Panc1 (cell line): ENCODE measurements around the gene SH3D19. TPM values are rescaled to one million over a fixed set of nuclear protein-coding genes. Genes with fewer than 3 reads are reported as not detected.
"Not testable (repeated sequence)": the region's sequence is repeated elsewhere in the genome, so short reads cannot be mapped to it uniquely, and the experiment has no call there.

Source experiments
- ATAC-seq: fragments of 200-7000 bp; cut with Tn5 transposase; 2 replicates; pipeline ENCODE4 v1.9.1; 2020; ENCODE audit warnings: mild to moderate bottlenecking, moderate library complexity
- BruUV-seq: library from RNA; stranded (reverse); fragments of 400-500 nt; replicated peaks from 2 replicates; lab custom pipeline; 2021; lab: Mats Ljungman, UMichigan
- CTCF ChIA-PET: fragments of 300-600 bp; sonication (Branson Sonifier 250); formaldehyde crosslinking; loops from one replicate; lab custom pipeline; 2022; ENCODE audit warnings: antibody characterized with exemption; lab: Charles Lee
- POLR2A ChIA-PET: fragments of 300-600 bp; sonication (Branson Sonifier 250); formaldehyde crosslinking; loops from one replicate; lab custom pipeline; 2022; ENCODE audit warnings: antibody characterized with exemption; lab: Charles Lee
- DNase-seq: peaks from one replicate; pipeline ENCODE4 v3.0.0-alpha.2; 2010; ENCODE audit warnings: low read depth, low spot score
- H3K27ac ChIP-seq: 2 replicates; pipeline ENCODE4 v1.5.1; 2011; ENCODE audit warnings: mild to moderate bottlenecking, low read length, inconsistent platforms
- H3K27me3 ChIP-seq: fragments of 200-500 bp; sonication (Bioruptor generic); 2 replicates; pipeline ENCODE4 v1.6.0; 2014; ENCODE audit warnings: low read length, inconsistent platforms; ENCODE audit not compliant: control insufficient read depth, insufficient read depth
- H3K36me3 ChIP-seq: fragments of 200-500 bp; sonication (Bioruptor generic); 2 replicates; pipeline ENCODE4 v1.5.1; 2014; ENCODE audit warnings: inconsistent platforms, mild to moderate bottlenecking, low read length, moderate library complexity; ENCODE audit not compliant: control insufficient read depth, insufficient read depth
- H3K4me1 ChIP-seq: 2 replicates; pipeline ENCODE4 v1.5.1; 2011; ENCODE audit warnings: inconsistent platforms, mild to moderate bottlenecking, low read length, moderate library complexity; ENCODE audit not compliant: control insufficient read depth, insufficient read depth
- H3K4me3 ChIP-seq, 2 experiments: 2 replicates each; pipeline ENCODE4 v1.5.1; 2011 to 2012; ENCODE audit warnings: low read depth in 2 of 2, low read length in 2 of 2, mild to moderate bottlenecking in 2 of 2, inconsistent platforms in 1 of 2, moderate library complexity in 1 of 2
- H3K9me3 ChIP-seq: fragments of 200-500 bp; sonication (Bioruptor generic); 2 replicates; pipeline ENCODE4 v1.5.1; 2014; ENCODE audit warnings: low read depth, mild to moderate bottlenecking, inconsistent platforms, low read length, moderate library complexity; ENCODE audit not compliant: control insufficient read depth, insufficient read depth
- POLR2AphosphoS5 ChIP-seq: IDR thresholded peaks from 2 replicates; pipeline ENCODE4 v1.6.1; 2012; ENCODE audit warnings: mild to moderate bottlenecking, low read depth, low read length, moderate library complexity
- REST ChIP-seq, 2 experiments: IDR thresholded peaks; 2 replicates each; pipeline ENCODE4 v1.6.1; 2011 to 2012; ENCODE audit warnings: low read depth in 2 of 2, control low read depth in 1 of 2, low read length in 1 of 2, mild to moderate bottlenecking in 1 of 2, moderate library complexity in 1 of 2; ENCODE audit not compliant: insufficient read depth in 1 of 2
- SIN3A ChIP-seq: IDR thresholded peaks from 2 replicates; pipeline ENCODE4 v1.6.1; 2012; ENCODE audit warnings: low read depth, mild to moderate bottlenecking, low read length, moderate library complexity, borderline replicate concordance; ENCODE audit not compliant: insufficient read depth
- TCF7L2 ChIP-seq: IDR thresholded peaks from 2 replicates; pipeline ENCODE4 v1.6.1; 2011; ENCODE audit warnings: mild to moderate bottlenecking, low read depth, low read length, inconsistent platforms
- in situ Hi-C: cut with HindIII; loops from 2 replicates; pipeline ENCODE4 v1.10.0; 2016; ENCODE audit warnings: low sequenced_read_pairs, low pct_unique_long_range_greater_than_20kb
- intact Hi-C: fragments of 100-400 bp; cut with micrococcal nuclease; formaldehyde crosslinking; loops from one replicate; pipeline ENCODE4 v1.10.0; 2022; ENCODE audit not compliant: unreplicated experiment
- total RNA-seq: library from RNA; stranded (reverse); gene quantifications from one replicate; pipeline ENCODE4 v1.2.1, GENCODE V29; 2021; ENCODE audit not compliant: unreplicated experiment
- TF ChIP-seq, protein P1 (sequence below): fragments of 450-650 bp; IDR thresholded peaks from 2 replicates; pipeline ENCODE4 v1.5.1; 2017; ENCODE audit warnings: mild to moderate bottlenecking

The SH3D19 gene
- total RNA-seq, 1 experiment from 2014 or later: 19.8 TPM

DNA sequence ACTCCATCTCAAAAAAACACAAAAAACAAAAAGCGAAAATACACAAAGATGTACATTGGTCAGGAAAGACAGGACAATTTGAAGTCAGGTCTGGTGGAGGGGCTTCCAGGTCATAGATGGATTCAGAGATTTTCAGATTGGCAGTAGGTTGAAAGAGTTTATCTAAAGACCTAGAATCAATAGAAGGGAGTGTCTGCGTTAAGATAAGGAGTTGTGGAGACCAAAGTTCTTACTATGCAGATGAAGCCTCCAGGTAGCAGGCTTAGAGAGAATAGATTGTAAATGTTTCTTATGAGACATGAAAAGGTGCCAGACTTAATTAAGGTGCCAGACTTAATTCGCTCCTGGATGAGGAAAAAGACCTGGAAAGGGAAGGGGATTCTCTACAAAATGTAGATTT lies 232.9 kb downstream of the SH3D19 start:
- H3K9me3 ChIP-seq: no peaks in the 10 kb centered on the region
- CTCF ChIA-PET: no interaction called here
- no TSS peak for BruUV-seq
- H3K27me3 ChIP-seq: no peaks in the 10 kb centered on the region
- H3K27ac ChIP-seq: no peak overlapping the region
- in situ Hi-C loops: no loop called here
- no peak overlapping the region for H3K4me3 ChIP-seq
- H3K36me3 ChIP-seq: no peaks in the 10 kb centered on the region
- no peaks in the 10 kb centered on the region for H3K4me1 ChIP-seq
- TF ChIP-seq TCF7L2: no peak
- ATAC-seq: no peak
- POLR2A ChIA-PET: no interaction called here
- intact Hi-C loops: no loop called here
- DNase-seq: no peak

DNA sequence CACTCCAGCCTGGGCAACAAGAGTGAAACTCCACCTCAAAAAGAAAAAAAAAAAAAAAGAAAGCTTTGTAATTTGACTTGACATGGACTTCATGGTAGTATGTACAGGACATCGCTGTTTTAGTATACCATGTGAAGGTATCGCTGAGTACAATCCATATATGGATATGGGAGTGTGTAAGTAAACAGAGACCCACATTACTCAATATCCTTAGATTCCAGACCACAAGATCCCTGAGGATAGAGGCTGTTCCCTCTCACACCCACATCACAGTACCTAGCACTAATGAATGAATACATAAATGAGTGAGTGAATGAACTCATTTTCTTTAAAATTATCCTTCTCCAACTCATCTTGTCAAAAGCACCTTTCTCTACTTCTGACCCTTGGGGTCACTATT lies 234.4 kb downstream of the SH3D19 start:
- ChIA-PET POLR2A (no interaction called here), CTCF (no interaction called here)
- BruUV-seq: no TSS peak
- H3K4me3 ChIP-seq: no peak overlapping the region
- in situ Hi-C loops (no loop called here), intact Hi-C loops (no loop called here)
- H3K36me3 ChIP-seq: no peaks in the 10 kb centered on the region
- H3K4me1 ChIP-seq: no peaks in the 10 kb centered on the region
- TF ChIP-seq REST (IDR thresholded peaks at IDR 0.05; ENCODE audit: insufficient read depth in 1 of 2, low read depth in 2 of 2, low read length in 1 of 2) (no peak), POLR2AphosphoS5 (no peak), SIN3A (no peak)
- no peaks in the 10 kb centered on the region for H3K9me3 ChIP-seq
- no peaks in the 10 kb centered on the region for H3K27me3 ChIP-seq
- DNase-seq (no peak), ATAC-seq (no peak)
- no peak overlapping the region for H3K27ac ChIP-seq

- Histone ChIP-seq H3K36me3 (no peaks in the 10 kb centered on the region), H3K4me1 (no peaks in the 10 kb centered on the region), H3K27me3 (no peaks in the 10 kb centered on the region), H3K9me3 (no peaks in the 10 kb centered on the region), H3K27ac (no peak overlapping the region), H3K4me3 (no peak overlapping the region)
- intact Hi-C loops (no loop called here), in situ Hi-C loops (no loop called here)
- ChIA-PET CTCF (no interaction called here), POLR2A (interaction anchor here (0.6 kb wide), 1 partner anchor 49 kb away, joined by 4 read pairs; no protein-coding TSS in a partner anchor)
- BruUV-seq: no TSS peak
- TF ChIP-seq REST (IDR thresholded peaks at IDR 0.05; ENCODE audit: insufficient read depth in 1 of 2, low read depth in 2 of 2, low read length in 1 of 2) (no peak), TCF7L2 (no peak), POLR2AphosphoS5 (no peak), SIN3A (no peak)
- TF ChIP-seq, protein P1, sequence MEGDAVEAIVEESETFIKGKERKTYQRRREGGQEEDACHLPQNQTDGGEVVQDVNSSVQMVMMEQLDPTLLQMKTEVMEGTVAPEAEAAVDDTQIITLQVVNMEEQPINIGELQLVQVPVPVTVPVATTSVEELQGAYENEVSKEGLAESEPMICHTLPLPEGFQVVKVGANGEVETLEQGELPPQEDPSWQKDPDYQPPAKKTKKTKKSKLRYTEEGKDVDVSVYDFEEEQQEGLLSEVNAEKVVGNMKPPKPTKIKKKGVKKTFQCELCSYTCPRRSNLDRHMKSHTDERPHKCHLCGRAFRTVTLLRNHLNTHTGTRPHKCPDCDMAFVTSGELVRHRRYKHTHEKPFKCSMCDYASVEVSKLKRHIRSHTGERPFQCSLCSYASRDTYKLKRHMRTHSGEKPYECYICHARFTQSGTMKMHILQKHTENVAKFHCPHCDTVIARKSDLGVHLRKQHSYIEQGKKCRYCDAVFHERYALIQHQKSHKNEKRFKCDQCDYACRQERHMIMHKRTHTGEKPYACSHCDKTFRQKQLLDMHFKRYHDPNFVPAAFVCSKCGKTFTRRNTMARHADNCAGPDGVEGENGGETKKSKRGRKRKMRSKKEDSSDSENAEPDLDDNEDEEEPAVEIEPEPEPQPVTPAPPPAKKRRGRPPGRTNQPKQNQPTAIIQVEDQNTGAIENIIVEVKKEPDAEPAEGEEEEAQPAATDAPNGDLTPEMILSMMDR: no peak
- DNase-seq (no peak), ATAC-seq (no peak)
These were observed 237.9 kb downstream of the SH3D19 start for GRCh38 chr4:151087467-151087866.

GRCh38 chr4:151077978-151078377 lies 247.4 kb downstream of the SH3D19 start:
- POLR2A ChIA-PET, H3K4me1 ChIP-seq, CTCF ChIA-PET, BruUV-seq, ATAC-seq, H3K27me3 ChIP-seq, H3K4me3 ChIP-seq, H3K36me3 ChIP-seq, H3K9me3 ChIP-seq, H3K27ac ChIP-seq, DNase-seq, intact Hi-C loops, in situ Hi-C loops: not testable (repeated sequence)
